ENCODE results near the gene CAMKK2. TPM values are rescaled to one million over a fixed set of nuclear protein-coding genes. Genes with fewer than 3 reads are reported as not detected.
A peak's percentile ranks its signal among the peaks of the same experiment; 100 is the strongest.

CAMKK2 gene
- total and polyA plus RNA-seq, 2 of the 13 experiments (the other 11 are each of a cell fraction or from before 2014, with no cell fraction given), result 18.8 to 20.0 TPM

DNA sequence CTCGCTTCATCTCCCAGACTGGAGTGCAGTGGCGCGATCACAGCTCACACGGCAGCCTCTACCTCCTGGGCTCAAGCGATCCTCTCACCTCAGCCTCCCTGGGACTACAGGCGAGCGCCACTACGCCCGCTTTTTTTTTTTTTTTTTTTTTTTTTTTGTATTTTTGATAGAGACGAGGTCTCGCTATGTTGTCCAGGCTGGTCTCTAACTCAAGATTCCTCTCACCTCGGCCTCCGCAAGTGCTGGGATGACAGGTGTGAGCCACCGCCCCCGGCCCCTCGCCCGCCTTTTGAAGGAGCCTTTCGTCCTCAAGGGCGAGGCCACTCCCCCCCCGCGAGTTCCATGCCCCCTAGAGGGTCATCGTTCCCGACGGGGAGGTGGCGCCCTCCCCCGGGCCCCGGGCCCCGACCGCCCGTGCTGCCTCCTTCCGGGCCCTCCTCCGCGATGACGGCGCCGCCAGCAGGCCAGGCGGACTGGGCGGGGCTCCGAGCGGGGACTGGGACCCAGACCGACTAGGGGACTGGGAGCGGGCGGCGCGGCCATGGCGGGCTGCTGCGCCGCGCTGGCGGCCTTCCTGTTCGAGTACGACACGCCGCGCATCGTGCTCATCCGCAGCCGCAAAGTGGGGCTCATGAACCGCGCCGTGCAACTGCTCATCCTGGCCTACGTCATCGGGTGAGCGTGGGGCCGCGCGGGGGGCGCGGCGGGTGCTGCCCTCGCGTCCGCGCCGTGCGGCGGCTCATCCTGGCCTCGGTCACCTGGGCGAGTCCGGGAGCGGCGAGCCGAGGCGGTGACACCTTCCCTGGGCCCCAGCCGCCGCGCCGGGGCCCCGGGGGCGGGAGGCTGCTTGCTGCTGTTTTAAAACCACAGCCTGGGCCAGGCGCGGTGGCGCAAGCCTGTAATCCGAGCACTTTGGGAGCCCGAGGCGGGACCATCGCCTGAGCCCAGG lies 86.6 kb downstream of the CAMKK2 start, which contains the start of gene P2RX4 (continued):
- peak; percentile 66; the same call in 1 of the 2 replicates for TF ChIP-seq NR2C2 (CRISPR knock-in tag; IDR thresholded peaks at IDR 0.05; ENCODE audit: borderline replicate concordance)
- TF ChIP-seq KMT2B (CRISPR knock-in tag; IDR thresholded peaks at IDR 0.05), result peak; percentile 43; the same call in 1 of the 2 replicates
- TF ChIP-seq, protein P1, sequence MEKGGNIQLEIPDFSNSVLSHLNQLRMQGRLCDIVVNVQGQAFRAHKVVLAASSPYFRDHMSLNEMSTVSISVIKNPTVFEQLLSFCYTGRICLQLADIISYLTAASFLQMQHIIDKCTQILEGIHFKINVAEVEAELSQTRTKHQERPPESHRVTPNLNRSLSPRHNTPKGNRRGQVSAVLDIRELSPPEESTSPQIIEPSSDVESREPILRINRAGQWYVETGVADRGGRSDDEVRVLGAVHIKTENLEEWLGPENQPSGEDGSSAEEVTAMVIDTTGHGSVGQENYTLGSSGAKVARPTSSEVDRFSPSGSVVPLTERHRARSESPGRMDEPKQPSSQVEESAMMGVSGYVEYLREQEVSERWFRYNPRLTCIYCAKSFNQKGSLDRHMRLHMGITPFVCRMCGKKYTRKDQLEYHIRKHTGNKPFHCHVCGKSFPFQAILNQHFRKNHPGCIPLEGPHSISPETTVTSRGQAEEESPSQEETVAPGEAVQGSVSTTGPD (CRISPR knock-in tag; IDR thresholded peaks at IDR 0.05), result no peak
- TF ChIP-seq IRF2 (CRISPR knock-in tag; IDR thresholded peaks at IDR 0.05), result no peak; the same call in 1 of the 2 replicates
- TF ChIP-seq ZBTB40 (IDR thresholded peaks at IDR 0.05), result no peak
- peak; percentile 65 for TF ChIP-seq ZBTB40 (CRISPR knock-in tag; IDR thresholded peaks at IDR 0.05)
- no peak for TF ChIP-seq ZNF383 (CRISPR knock-in tag; IDR thresholded peaks at IDR 0.05; ENCODE audit: borderline replicate concordance)
- TF ChIP-seq, protein P2, sequence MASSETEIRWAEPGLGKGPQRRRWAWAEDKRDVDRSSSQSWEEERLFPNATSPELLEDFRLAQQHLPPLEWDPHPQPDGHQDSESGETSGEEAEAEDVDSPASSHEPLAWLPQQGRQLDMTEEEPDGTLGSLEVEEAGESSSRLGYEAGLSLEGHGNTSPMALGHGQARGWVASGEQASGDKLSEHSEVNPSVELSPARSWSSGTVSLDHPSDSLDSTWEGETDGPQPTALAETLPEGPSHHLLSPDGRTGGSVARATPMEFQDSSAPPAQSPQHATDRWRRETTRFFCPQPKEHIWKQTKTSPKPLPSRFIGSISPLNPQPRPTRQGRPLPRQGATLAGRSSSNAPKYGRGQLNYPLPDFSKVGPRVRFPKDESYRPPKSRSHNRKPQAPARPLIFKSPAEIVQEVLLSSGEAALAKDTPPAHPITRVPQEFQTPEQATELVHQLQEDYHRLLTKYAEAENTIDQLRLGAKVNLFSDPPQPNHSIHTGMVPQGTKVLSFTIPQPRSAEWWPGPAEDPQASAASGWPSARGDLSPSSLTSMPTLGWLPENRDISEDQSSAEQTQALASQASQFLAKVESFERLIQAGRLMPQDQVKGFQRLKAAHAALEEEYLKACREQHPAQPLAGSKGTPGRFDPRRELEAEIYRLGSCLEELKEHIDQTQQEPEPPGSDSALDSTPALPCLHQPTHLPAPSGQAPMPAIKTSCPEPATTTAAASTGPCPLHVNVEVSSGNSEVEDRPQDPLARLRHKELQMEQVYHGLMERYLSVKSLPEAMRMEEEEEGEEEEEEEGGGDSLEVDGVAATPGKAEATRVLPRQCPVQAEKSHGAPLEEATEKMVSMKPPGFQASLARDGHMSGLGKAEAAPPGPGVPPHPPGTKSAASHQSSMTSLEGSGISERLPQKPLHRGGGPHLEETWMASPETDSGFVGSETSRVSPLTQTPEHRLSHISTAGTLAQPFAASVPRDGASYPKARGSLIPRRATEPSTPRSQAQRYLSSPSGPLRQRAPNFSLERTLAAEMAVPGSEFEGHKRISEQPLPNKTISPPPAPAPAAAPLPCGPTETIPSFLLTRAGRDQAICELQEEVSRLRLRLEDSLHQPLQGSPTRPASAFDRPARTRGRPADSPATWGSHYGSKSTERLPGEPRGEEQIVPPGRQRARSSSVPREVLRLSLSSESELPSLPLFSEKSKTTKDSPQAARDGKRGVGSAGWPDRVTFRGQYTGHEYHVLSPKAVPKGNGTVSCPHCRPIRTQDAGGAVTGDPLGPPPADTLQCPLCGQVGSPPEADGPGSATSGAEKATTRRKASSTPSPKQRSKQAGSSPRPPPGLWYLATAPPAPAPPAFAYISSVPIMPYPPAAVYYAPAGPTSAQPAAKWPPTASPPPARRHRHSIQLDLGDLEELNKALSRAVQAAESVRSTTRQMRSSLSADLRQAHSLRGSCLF (CRISPR knock-in tag; IDR thresholded peaks at IDR 0.05; ENCODE audit: borderline replicate concordance), result no peak
- TF ChIP-seq SOX6 (IDR thresholded peaks at IDR 0.05), result no peak
- TF ChIP-seq SOX6 (CRISPR knock-in tag; IDR thresholded peaks at IDR 0.05), result no peak
